ENCODE measurements around the gene BRINP2.

BRINP2 gene

DNA sequence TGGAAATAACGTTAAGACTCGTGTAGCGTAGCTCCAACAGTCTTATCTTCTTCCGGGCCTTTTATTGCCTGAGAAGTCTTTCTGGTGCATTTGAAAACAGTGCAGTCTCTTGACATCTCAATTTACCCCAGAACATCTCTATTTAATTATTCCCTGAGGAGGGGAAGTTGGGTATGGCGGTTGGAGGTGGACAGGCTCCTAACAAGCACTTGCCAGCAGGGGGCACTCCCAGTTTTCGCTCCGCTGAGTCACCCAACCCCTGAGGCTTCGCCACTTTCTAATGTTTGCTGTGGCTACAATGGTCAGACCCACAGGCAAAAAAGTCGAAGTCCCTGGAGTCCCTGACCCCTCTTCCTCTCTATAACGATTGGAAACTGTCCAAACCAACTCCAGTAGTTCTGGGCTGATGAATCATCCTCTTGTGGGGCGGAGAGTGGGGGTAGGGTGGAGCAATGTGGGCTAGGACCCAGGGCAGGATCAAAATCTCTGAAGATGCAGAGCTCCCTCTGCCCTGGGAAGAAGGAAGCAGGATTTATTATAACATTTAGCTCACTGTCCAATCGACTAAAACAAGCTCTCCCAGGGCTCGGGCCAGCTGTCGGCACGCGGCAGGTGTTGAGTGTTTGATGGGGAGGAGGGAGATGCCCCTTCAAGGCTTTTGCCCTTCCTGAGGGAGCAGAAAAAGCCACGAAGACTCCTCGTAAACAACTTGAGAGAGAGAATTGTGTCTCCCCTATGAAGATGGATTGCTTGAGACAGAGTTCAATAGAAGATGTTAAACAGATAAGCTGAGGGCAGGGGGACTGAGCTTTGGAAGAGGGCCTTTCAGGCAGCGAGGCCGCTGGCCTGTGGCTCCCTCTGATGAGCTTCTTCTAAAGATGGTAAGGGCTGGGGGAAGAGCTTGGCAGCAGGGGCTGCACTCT is 85.7 kb downstream of the BRINP2 start:
- Histone ChIP-seq H3K36me3 (no peaks in the 10 kb centered on the region), H3K27ac (no peak overlapping the region), H3K9me3 (ENCODE audit: severe bottlenecking) (no peaks in the 10 kb centered on the region), H3K4me3 (ENCODE audit: low read depth, low read length) (no peak overlapping the region), H3K27me3 (ENCODE audit: insufficient read depth, low read depth, severe bottlenecking) (no peaks in the 10 kb centered on the region)
- peak; percentile 84 for TF ChIP-seq CTCF (IDR thresholded peaks at IDR 0.05; ENCODE audit: low read depth, low read length)
- DNase-seq: peak; percentile 81

- Histone ChIP-seq H3K36me3 (no peaks in the 10 kb centered on the region), H3K9me3 (ENCODE audit: severe bottlenecking) (no peaks in the 10 kb centered on the region), H3K4me3 (ENCODE audit: low read depth, low read length) (no peak overlapping the region), H3K27me3 (ENCODE audit: insufficient read depth, low read depth, severe bottlenecking) (peaks cover 3% of the 10 kb centered on the region), H3K27ac (no peak overlapping the region)
- TF ChIP-seq CTCF (IDR thresholded peaks at IDR 0.05; ENCODE audit: low read depth, low read length): no peak
- no peak for DNase-seq
These were observed 86.4 kb downstream of the BRINP2 start for GRCh38 chr1:177257128-177257527.

- Histone ChIP-seq H3K36me3 (no peaks in the 10 kb centered on the region), H3K27ac (no peak overlapping the region), H3K9me3 (ENCODE audit: severe bottlenecking) (no peaks in the 10 kb centered on the region), H3K4me3 (ENCODE audit: low read depth, low read length) (no peak overlapping the region), H3K27me3 (ENCODE audit: insufficient read depth, low read depth, severe bottlenecking) (peaks cover 4% of the 10 kb centered on the region)
- TF ChIP-seq CTCF (IDR thresholded peaks at IDR 0.05; ENCODE audit: low read depth, low read length): no peak
- no peak for DNase-seq
These were observed 86.8 kb downstream of the BRINP2 start for GRCh38 chr1:177257576-177257975.

GRCh38 chr1:177270863-177271262 is 100.1 kb downstream of the BRINP2 start:
- TF ChIP-seq CTCF (IDR thresholded peaks at IDR 0.05; ENCODE audit: low read depth, low read length): no peak
- no peak for DNase-seq
- Histone ChIP-seq H3K27me3 (ENCODE audit: insufficient read depth, low read depth, severe bottlenecking) (no peaks in the 10 kb centered on the region), H3K9me3 (ENCODE audit: severe bottlenecking) (no peaks in the 10 kb centered on the region), H3K27ac (no peak overlapping the region), H3K36me3 (no peaks in the 10 kb centered on the region), H3K4me3 (ENCODE audit: low read depth, low read length) (no peak overlapping the region)

DNA sequence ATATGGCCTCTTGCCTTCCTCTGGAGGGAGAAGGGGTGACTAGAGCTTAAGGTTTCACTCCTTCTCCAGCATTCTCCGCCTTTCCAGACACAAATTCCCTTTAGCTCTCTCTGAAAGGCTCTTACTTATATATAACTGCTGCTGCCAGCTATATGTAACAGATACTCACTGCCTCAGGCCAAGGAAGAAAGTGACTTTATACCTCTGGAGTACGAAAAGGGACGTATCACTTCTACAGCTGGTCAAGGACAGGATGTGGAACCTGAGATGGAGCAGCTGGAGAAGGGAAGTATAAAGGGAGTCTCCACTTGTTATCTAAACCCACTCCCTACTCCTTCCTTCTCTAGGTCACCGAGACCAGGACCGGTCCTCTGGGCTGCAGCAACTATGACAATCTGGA is 102.4 kb downstream of the BRINP2 start:
- DNase-seq: no peak
- no peaks in the 10 kb centered on the region for H3K27me3 ChIP-seq (ENCODE audit: insufficient read depth, low read depth, severe bottlenecking)
- H3K9me3 ChIP-seq (ENCODE audit: severe bottlenecking): no peaks in the 10 kb centered on the region
- no peak overlapping the region for H3K4me3 ChIP-seq (ENCODE audit: low read depth, low read length)
- H3K27ac ChIP-seq: no peak overlapping the region
- no peak for TF ChIP-seq CTCF (IDR thresholded peaks at IDR 0.05; ENCODE audit: low read depth, low read length)
- no peaks in the 10 kb centered on the region for H3K36me3 ChIP-seq

All from WERI-Rb-1 (cell line).